Skeletal muscle tissue (tissue), 4 donors: ENCODE data around the gene ATP2B3. TPM values are rescaled to one million over a fixed set of nuclear protein-coding genes. Genes with fewer than 3 reads are reported as not detected.
A peak's percentile ranks its signal among the peaks of the same experiment; 100 is the strongest.

Experiments
- H3K27ac ChIP-seq: one replicate; pipeline ENCODE4 v1.7.0; 2013; ENCODE audit warnings: mild to moderate bottlenecking, low read depth, low read length, inconsistent platforms
- H3K27me3 ChIP-seq, 3 donors: one replicate each; pipeline ENCODE4 v1.7.0; 2013; ENCODE audit warnings: low read length in 3 of 3; ENCODE audit not compliant: control insufficient read depth in 3 of 3, insufficient read depth in 3 of 3
- H3K36me3 ChIP-seq, 3 donors: one replicate each; pipeline ENCODE4 v1.7.0; 2013; ENCODE audit warnings: low read length in 3 of 3; ENCODE audit not compliant: control insufficient read depth in 3 of 3, insufficient read depth in 3 of 3
- H3K4me1 ChIP-seq, 3 donors: one replicate each; pipeline ENCODE4 v1.7.0; 2013; ENCODE audit warnings: low read length in 3 of 3, mild to moderate bottlenecking in 3 of 3; ENCODE audit not compliant: control insufficient read depth in 3 of 3, insufficient read depth in 3 of 3
- H3K4me3 ChIP-seq, 3 donors: one replicate each; pipeline ENCODE4 v1.7.0; 2013; ENCODE audit warnings: low read length in 3 of 3
- H3K9ac ChIP-seq, 3 donors: one replicate each; pipeline ENCODE4 v1.7.0; 2013; ENCODE audit warnings: low read length in 3 of 3, mild to moderate bottlenecking in 3 of 3, moderate library complexity in 2 of 3, low read depth in 1 of 3
- H3K9me3 ChIP-seq, 3 donors: one replicate each; pipeline ENCODE4 v1.7.0; 2013; ENCODE audit warnings: low read length in 3 of 3; ENCODE audit not compliant: control insufficient read depth in 3 of 3
- total RNA-seq: library from RNA; depleted of rRNA; stranded (reverse); fragments of >200 nt; gene quantifications from one replicate; pipeline ENCODE4 v1.2.3, GENCODE V29; 2014
- donor health status: Osteomylitis.

ATP2B3 gene
- total RNA-seq, 1 donor from 2014 or later: 0.52 TPM

DNA sequence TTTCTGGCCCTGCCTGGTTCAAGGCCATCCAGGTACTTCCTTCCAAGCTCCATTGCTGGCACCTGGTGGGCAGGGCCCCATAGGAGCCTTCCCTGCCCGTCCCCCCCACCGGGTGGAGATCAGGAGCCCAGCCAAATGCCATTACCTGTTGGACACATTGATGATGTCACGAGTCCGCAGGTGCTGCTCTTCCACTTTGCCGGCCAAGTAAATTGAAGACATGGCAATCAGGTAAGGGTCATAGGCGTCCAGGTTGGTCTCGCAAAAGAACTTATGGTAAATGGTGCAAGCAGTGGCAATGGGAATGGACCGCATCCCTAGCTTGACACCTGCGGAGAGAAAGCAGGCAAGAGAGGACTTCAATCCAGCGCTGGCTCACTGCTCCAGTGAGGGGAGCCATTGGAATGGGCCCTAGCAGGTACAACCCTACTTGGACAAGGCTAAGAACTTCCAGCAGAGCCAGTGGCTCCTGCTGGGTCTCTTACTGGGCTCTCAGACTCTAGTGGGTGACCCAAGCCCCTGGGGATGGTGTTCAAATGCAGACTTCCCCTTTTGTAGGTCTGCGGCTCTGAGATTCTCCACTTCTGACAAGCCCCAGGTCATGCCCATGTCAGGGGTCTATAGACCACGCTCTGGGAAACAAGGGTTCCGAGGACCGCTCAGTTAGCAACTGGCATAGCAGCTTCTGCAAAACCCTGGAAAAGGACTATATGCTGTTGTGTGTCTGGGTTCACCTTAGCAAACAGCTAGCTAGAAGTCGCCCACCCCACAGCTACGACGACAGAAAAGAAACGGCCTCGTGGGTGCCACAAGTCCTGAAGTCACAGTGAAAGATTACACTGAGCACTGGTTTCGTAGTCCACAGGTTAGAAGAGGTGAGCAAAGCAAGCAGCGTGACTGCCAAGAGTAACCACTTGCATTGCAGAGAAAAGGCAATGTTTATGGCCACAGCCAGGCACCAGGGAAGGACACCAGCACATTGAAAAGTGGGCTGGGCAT lies 78.7 kb downstream of the ATP2B3 start:
- Histone ChIP-seq H3K4me3 (no peak overlapping the region), H3K27ac (no peak overlapping the region), H3K36me3 (peaks cover 5 to 10% (median 5%) of the 10 kb centered on the region in 3 donors), H3K9ac (no peak overlapping the region), H3K9me3 (no peaks in the 10 kb centered on the region), H3K27me3 (peaks cover 0 to 3% (median 0%) of the 10 kb centered on the region in 3 donors), H3K4me1 (peaks cover 16 to 33% (median 21%) of the 10 kb centered on the region in 3 donors)

DNA sequence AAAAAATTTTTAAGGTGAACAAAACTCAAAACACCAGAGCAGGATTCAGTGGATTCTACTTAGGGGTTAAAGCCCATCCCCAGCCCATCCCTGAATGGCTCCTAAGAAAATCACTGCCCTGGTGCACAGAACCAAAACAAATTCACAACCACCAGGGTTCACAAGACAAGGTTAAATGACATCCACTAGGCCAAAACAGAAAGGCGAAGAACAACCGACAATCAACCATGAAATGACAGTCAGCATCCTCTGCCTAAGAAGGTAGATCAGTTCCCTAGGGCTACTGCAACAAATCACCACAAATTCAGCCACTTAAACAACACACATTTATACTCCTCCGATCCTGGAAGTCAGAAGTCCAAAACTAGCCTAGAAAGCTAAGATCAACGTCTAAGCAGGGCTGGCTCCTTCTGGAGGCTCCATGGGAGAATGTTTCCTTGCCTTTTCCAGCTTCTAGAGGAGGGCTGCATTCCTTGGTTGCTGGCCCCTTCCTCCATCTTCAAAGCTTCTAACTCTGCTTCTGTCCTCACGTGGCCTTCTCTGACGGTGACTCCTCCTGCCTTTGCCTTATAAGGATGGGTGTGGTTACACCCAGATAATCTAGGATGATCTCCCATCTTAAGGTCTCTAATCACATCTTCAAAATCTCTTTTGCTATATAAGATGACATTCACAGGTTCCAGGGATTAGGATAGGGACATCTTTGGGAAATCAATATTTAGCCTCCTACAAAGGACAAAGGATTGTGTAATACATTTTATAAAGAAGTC lies 79.7 kb downstream of the ATP2B3 start:
- Histone ChIP-seq H3K4me1 (peaks cover 16 to 33% (median 20%) of the 10 kb centered on the region in 3 donors), H3K27me3 (no peaks in the 10 kb centered on the region), H3K9ac (no peak overlapping the region), H3K27ac (no peak overlapping the region), H3K36me3 (peaks cover 5 to 10% (median 5%) of the 10 kb centered on the region in 3 donors), H3K9me3 (no peaks in the 10 kb centered on the region), H3K4me3 (no peak overlapping the region)

DNA sequence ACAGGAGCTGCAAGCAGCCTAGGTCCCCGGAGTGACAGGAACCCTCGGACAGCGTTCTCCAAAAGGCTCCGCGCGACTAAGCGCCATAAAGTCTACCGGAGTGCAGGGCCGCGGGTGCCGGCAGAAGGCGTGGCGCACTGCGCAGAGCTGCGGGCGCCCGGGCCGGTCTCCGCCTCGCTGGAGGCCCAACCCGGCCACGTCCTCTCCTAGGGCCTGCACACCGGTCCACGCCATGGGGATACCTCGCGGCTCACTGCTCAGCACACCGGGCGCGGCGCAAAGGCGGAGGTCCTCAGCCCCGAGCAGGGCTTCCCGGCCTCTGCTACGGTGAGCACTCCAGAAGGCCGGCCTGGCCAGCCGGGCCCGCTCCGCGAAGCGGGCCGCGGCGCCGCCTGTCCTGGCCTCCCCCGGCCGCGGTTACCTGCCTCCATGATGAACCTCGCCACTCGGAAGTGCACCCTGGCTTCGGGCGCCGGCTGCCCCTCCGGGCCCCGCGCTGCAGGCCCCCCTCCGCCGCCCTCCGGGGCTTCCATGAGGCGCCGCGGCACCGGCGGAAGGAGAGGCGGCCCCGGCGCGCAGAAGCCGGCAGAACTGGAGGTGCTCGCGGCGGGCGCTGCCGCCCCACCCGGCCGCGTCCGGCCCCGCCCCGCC lies 81.2 kb downstream of the ATP2B3 start, which contains the start of gene CCNQ:
Gene CCNQ (minus strand): TSS at position 599 of the 651 bp plus-strand sequence. CDS start 66 bp downstream, at position 533.
- peaks cover 0 to 5% (median 4%) of the 10 kb centered on the region in 3 donors for H3K36me3 ChIP-seq
- H3K9ac ChIP-seq: peak within 1 kb of the TSS; percentile 61 to 76 (median 69)
- no peak within 1 kb of the TSS for H3K27ac ChIP-seq
- H3K9me3 ChIP-seq: no peaks in the 10 kb centered on the region
- H3K4me3 ChIP-seq: peak within 1 kb of the TSS; percentile 72 to 74 (median 73)
- H3K27me3 ChIP-seq: no peaks in the 10 kb centered on the region
- peaks cover 8 to 20% (median 12%) of the 10 kb centered on the region in 3 donors for H3K4me1 ChIP-seq

- H3K27ac ChIP-seq: no peak overlapping the region
- H3K4me1 ChIP-seq: peaks cover 5 to 18% (median 12%) of the 10 kb centered on the region in 3 donors
- H3K9me3 ChIP-seq: no peaks in the 10 kb centered on the region
- peaks cover 0 to 4% (median 2%) of the 10 kb centered on the region in 3 donors for H3K36me3 ChIP-seq
- H3K27me3 ChIP-seq: no peaks in the 10 kb centered on the region
- peak overlapping the region; percentile 61 to 76 (median 69) for H3K9ac ChIP-seq
- peak overlapping the region; percentile 69 to 74 (median 72) for H3K4me3 ChIP-seq
Observed at GRCh38 chrX:153599192-153600031, 82.0 kb downstream of the ATP2B3 start.

GRCh38 chrX:153600032-153600373 lies 82.6 kb downstream of the ATP2B3 start:
- Histone ChIP-seq H3K4me3 (peak overlapping the region; percentile 69 to 74 (median 72)), H3K4me1 (peaks cover 5 to 18% (median 12%) of the 10 kb centered on the region in 3 donors), H3K36me3 (no peaks in the 10 kb centered on the region), H3K27me3 (no peaks in the 10 kb centered on the region), H3K27ac (no peak overlapping the region), H3K9ac (peak overlapping the region in 1 of 3 donors; percentile 61), H3K9me3 (no peaks in the 10 kb centered on the region)

- no peaks in the 10 kb centered on the region for H3K36me3 ChIP-seq
- peak overlapping the region in 1 of 3 donors; percentile 16 for H3K9ac ChIP-seq
- no peaks in the 10 kb centered on the region for H3K9me3 ChIP-seq
- H3K4me3 ChIP-seq: no peak overlapping the region
- no peak overlapping the region for H3K27ac ChIP-seq
- H3K27me3 ChIP-seq: no peaks in the 10 kb centered on the region
- H3K4me1 ChIP-seq: peaks cover 5 to 18% (median 12%) of the 10 kb centered on the region in 3 donors
Observed at GRCh38 chrX:153600921-153601320, 83.5 kb downstream of the ATP2B3 start.

- Histone ChIP-seq H3K27me3 (no peaks in the 10 kb centered on the region), H3K4me3 (no peak overlapping the region), H3K4me1 (peaks cover 5 to 18% (median 12%) of the 10 kb centered on the region in 3 donors), H3K36me3 (no peaks in the 10 kb centered on the region), H3K9me3 (no peaks in the 10 kb centered on the region), H3K9ac (no peak overlapping the region), H3K27ac (no peak overlapping the region)
Observed at GRCh38 chrX:153601511-153602110, 84.2 kb downstream of the ATP2B3 start.

- no peak overlapping the region for H3K9ac ChIP-seq
- H3K27me3 ChIP-seq: no peaks in the 10 kb centered on the region
- H3K27ac ChIP-seq: no peak overlapping the region
- H3K4me1 ChIP-seq: peaks cover 5 to 18% (median 12%) of the 10 kb centered on the region in 3 donors
- H3K9me3 ChIP-seq: no peaks in the 10 kb centered on the region
- H3K36me3 ChIP-seq: no peaks in the 10 kb centered on the region
- H3K4me3 ChIP-seq: no peak overlapping the region
Observed at GRCh38 chrX:153602601-153603000, 85.2 kb downstream of the ATP2B3 start.
